ENCODE data around the gene PTPRU.

- no peak for TF ChIP-seq CTCF (IDR thresholded peaks at IDR 0.05)
- no peak for TF ChIP-seq POLR2A (IDR thresholded peaks at IDR 0.05)
Measured at GRCh38 chr1:29208442-29208841, 27.9 kb upstream of the PTPRU start.

Data from esophagus squamous epithelium (tissue), 4 donors.